HepG2 (cell line): Measurements from ENCODE around the gene SLC16A11. TPM values are rescaled to one million over a fixed set of nuclear protein-coding genes. Genes with fewer than 3 reads are reported as not detected.

Source experiments
- ATAC-seq: fragments of 200-7000 bp; cut with Tn5 transposase; 3 replicates; pipeline ENCODE4 v1.9.1; 2020; ENCODE audit warnings: mild to moderate bottlenecking, moderate library complexity
- BruUV-seq: library from RNA; stranded (reverse); fragments of 400-500 nt; replicated peaks from 2 replicates; lab custom pipeline; 2021; lab: Mats Ljungman, UMichigan
- CTCF ChIA-PET: fragments of 300-600 bp; formaldehyde crosslinking; extraction: SDS; loops from one replicate; lab custom pipeline; 2021; ENCODE audit warnings: low total read pairs, inconsistent platforms, low intra/inter-chr PET ratio; lab: Yijun Ruan, JAX
- POLR2A ChIA-PET: fragments of 350-600 bp; sonication (Branson Sonifier 250); formaldehyde crosslinking; loops from one replicate; lab custom pipeline; 2020; ENCODE audit warnings: antibody characterized with exemption, inconsistent platforms; lab: Yijun Ruan, JAX
- DNase-seq: peaks from one replicate; pipeline ENCODE4 v3.0.0-alpha.2; 2015; ENCODE audit warnings: low spot score
- FAIRE-seq: peaks from 3 replicates; lab custom pipeline; 2011; peaks lifted over from hg19 to GRCh38; lab: Jason Lieb, UNC
- H2AFZ ChIP-seq: one replicate; pipeline ENCODE4 v1.6.1; 2011; ENCODE audit warnings: low read length, inconsistent platforms
- H3K27ac ChIP-seq: fragments of 300-600 bp; 3 replicates; pipeline ENCODE4 v1.8.0; 2011; ENCODE audit warnings: mixed run types, mild to moderate bottlenecking, mixed read lengths, low read length, inconsistent platforms; ENCODE audit not compliant: insufficient read depth; ENCODE audit errors: extremely low read length
- H3K27me3 ChIP-seq, 2 experiments: fragments of 200-600 bp in 1 of 2; 2 replicates in 1 of 2; 3 replicates in 1 of 2; pipeline versions ENCODE4 v1.6.0 to v1.8.0; 2011; ENCODE audit warnings: low read length in 2 of 2, mild to moderate bottlenecking in 2 of 2, moderate library complexity in 2 of 2, inconsistent platforms in 1 of 2; ENCODE audit not compliant: insufficient read depth in 2 of 2, control insufficient read depth in 1 of 2
- H3K36me3 ChIP-seq, 2 experiments: fragments of 200-600 bp in 1 of 2; replicated peaks in 1 of 2; 2 replicates in 1 of 2; 3 replicates in 1 of 2; pipeline versions ENCODE4 v1.5.1 to v1.8.0; 2011; ENCODE audit warnings: low read length in 2 of 2, inconsistent platforms in 1 of 2; ENCODE audit not compliant: insufficient read depth in 2 of 2, control insufficient read depth in 1 of 2
- H3K4me1 ChIP-seq: 2 replicates; pipeline ENCODE4 v1.5.1; 2012; ENCODE audit warnings: low read length, inconsistent platforms; ENCODE audit not compliant: insufficient read depth
- H3K4me2 ChIP-seq: 2 replicates; pipeline ENCODE4 v1.6.0; 2011; ENCODE audit warnings: low read depth, low read length, inconsistent platforms
- H3K4me3 ChIP-seq, 3 experiments: fragments of 200-600 bp in 1 of 3; sonication (generic), shearing (Covaris generic) in 1 of 3; replicated peaks in 1 of 3; 2 replicates each; pipeline ENCODE4 v1.5.1; 2011 to 2016; ENCODE audit warnings: low read length in 3 of 3, inconsistent platforms in 2 of 3, low read depth in 2 of 3, mild to moderate bottlenecking in 2 of 3, control low read depth in 1 of 3, mixed read lengths in 1 of 3; ENCODE audit not compliant: insufficient read depth in 1 of 3
- H3K79me2 ChIP-seq: one replicate; pipeline ENCODE4 v1.6.1; 2011; ENCODE audit warnings: low read length, inconsistent platforms; ENCODE audit not compliant: insufficient read depth
- H3K9ac ChIP-seq: 2 replicates; pipeline ENCODE4 v1.6.0; 2011; ENCODE audit warnings: mild to moderate bottlenecking, low read depth, low read length, inconsistent platforms; ENCODE audit not compliant: insufficient read depth
- H3K9me3 ChIP-seq: 2 replicates; pipeline ENCODE4 v1.5.1; 2012; ENCODE audit warnings: mild to moderate bottlenecking, low read length
- H4K20me1 ChIP-seq: 2 replicates; pipeline ENCODE4 v1.6.0; 2011; ENCODE audit warnings: inconsistent platforms, mild to moderate bottlenecking, low read length, moderate library complexity; ENCODE audit not compliant: insufficient read depth
- EEA1 ChIP-seq: sonication (generic); formaldehyde crosslinking; IDR thresholded peaks from 2 replicates; pipeline ENCODE4 v1.5.1; 2020; ENCODE audit warnings: mild to moderate bottlenecking, missing genetic modification reagents, borderline replicate concordance
- MIER2 ChIP-seq: IDR thresholded peaks from 2 replicates; pipeline ENCODE4 v1.6.1; 2016; ENCODE audit warnings: missing biosample characterization, missing genetic modification reagents
- RFX3 ChIP-seq: IDR thresholded peaks from 2 replicates; pipeline ENCODE4 v1.6.1; 2016; ENCODE audit warnings: missing biosample characterization, missing genetic modification reagents
- SRSF9 ChIP-seq: fragments of 200-400 bp; formaldehyde crosslinking; IDR thresholded peaks from 2 replicates; pipeline ENCODE4 v1.6.1; 2018; ENCODE audit warnings: borderline replicate concordance, mild to moderate bottlenecking, low read depth, low read length; ENCODE audit not compliant: insufficient read depth, poor library complexity, severe bottlenecking
- TBX3 ChIP-seq: fragments of 450-650 bp; IDR thresholded peaks from 2 replicates; pipeline ENCODE4 v1.6.1; 2017; ENCODE audit warnings: antibody characterized with exemption, mild to moderate bottlenecking, inconsistent platforms, borderline replicate concordance
- ZNF138 ChIP-seq: sonication (generic); formaldehyde crosslinking; IDR thresholded peaks from 2 replicates; pipeline ENCODE4 v1.5.0; 2020; ENCODE audit warnings: mild to moderate bottlenecking, low read depth, missing genetic modification reagents
- ZNF274 ChIP-seq: sonication (generic); formaldehyde crosslinking; IDR thresholded peaks from 2 replicates; pipeline ENCODE4 v1.5.1; 2020; ENCODE audit warnings: mild to moderate bottlenecking, missing genetic modification reagents
- ZNF33A ChIP-seq: sonication (generic); formaldehyde crosslinking; IDR thresholded peaks from 2 replicates; pipeline ENCODE4 v1.5.1; 2020; ENCODE audit warnings: missing genetic modification reagents, mild to moderate bottlenecking, moderate library complexity, borderline replicate concordance
- ZNF343 ChIP-seq: sonication (generic); formaldehyde crosslinking; IDR thresholded peaks from 2 replicates; pipeline ENCODE4 v1.4.0; 2020; ENCODE audit warnings: mild to moderate bottlenecking, missing genetic modification reagents
- ZNF564 ChIP-seq: sonication (generic); formaldehyde crosslinking; IDR thresholded peaks from 2 replicates; pipeline ENCODE4 v1.8.1; 2023; ENCODE audit warnings: mild to moderate bottlenecking, missing genetic modification reagents
- WGBS: methylation state at CpG from one replicate; pipeline ENCODE4 v1.1.6; 2017; ENCODE audit warnings: low lambda C conversion rate; 5-methylcytosine and 5-hydroxymethylcytosine counted together
- in situ Hi-C: cut with HindIII; loops from 2 replicates; pipeline ENCODE4 v1.10.0; 2017; ENCODE audit warnings: low pct_unique_long_range_greater_than_20kb; ENCODE audit not compliant: extremely low pct_ligation_motif_present
- intact Hi-C: fragments of 100-400 bp; cut with micrococcal nuclease; formaldehyde crosslinking; loops from one replicate; pipeline ENCODE4 v1.10.0; 2022; ENCODE audit not compliant: unreplicated experiment
- polyA plus RNA-seq, 8 experiments: library from polyadenylated mRNA; depleted of rRNA in 3 of 8; stranded (reverse) in 7 of 8; unstranded in 1 of 8; fragments of >200 nt; fragmentation: Illumina TruSeq in 4 of 8; extraction: Trizol in 4 of 8; gene quantifications; 2 replicates each; pipeline versions ENCODE4 v1.2.1 to v1.2.3, GENCODE V29; 2011 to 2016; ENCODE audit warnings: low read depth in 4 of 8, missing spikeins in 1 of 8, mixed read lengths in 1 of 8; ENCODE audit not compliant: insufficient read depth in 1 of 8
- total RNA-seq, 5 experiments: library from RNA; depleted of rRNA; stranded (reverse); fragments of >200 nt; fragmentation: Illumina TruSeq; extraction: Trizol; gene quantifications; 2 replicates each; pipeline ENCODE4 v1.2.3, GENCODE V29; 2016; ENCODE audit warnings: low read depth in 1 of 5
- TF ChIP-seq, protein P1 (sequence below), 2 experiments: IDR thresholded peaks; 2 replicates each; pipeline ENCODE4 v1.6.1; 2011 to 2012; ENCODE audit warnings: low read length in 2 of 2, borderline replicate concordance in 1 of 2, low read depth in 1 of 2, mild to moderate bottlenecking in 1 of 2, moderate library complexity in 1 of 2

The SLC16A11 gene
- total and polyA plus RNA-seq, 2 of the 13 experiments (the other 11 are each of a cell fraction or from before 2014, with no cell fraction given): not detected

DNA sequence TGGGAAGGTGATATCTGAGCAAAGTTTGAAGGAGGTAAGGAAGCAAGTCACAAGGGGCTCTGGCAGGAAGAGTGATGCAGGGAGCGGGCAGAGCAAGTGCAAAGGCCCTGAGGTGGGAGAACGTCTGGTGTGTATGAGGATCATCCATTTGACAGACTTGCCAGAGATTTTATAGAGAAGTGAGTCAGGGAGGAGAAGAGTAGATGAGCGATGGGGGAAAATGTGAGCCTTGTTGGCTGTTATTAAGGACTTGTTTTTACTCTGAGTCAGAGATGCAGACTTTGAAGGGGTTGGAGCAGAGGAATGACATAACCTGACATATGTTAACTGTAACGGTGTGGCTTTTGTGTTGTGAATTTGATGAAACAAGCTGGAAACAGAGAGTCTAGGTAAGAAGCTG is 39.7 kb upstream of the SLC16A11 start (continued):
- TF ChIP-seq TBX3 (no peak), ZNF343 (no peak), ZNF33A (no peak), ZNF564 (CRISPR knock-in tag) (no peak), EEA1 (no peak), SRSF9 (no peak), ZNF274 (CRISPR knock-in tag) (no peak), ZNF138 (CRISPR knock-in tag) (no peak)

DNA sequence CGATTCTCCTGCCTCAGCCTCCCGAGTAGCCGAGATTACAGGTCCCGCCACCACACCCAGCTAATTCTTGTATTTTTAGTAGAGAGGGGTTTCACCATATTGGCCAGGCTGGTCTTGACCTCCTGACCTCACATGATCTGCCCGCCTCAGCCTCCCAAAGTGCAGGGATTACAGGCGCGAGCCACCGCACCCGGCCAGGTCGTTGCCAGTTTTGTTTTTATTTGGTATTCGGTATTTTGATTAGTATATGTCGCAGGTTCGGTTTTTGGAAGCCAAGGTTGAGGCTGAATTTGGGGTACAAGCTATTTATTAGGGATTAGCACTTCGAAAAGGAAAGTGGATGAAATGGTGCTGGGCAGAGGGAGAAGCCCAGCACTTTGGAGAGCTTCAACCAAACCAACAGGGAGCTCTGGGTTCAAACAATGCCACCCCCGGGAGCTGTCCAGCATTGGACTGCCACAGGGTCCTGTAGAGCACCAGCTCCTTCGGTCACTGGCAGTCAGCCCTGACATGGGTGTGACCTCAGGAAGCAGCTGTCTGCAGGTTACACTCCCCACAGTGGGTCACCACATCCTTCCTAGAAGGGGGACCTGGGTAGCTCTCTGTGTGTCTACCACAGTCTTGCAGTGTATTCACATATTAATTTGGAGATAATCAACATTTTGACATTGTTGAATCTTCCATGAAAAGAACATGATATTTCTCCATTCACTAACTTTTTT is 37.6 kb upstream of the SLC16A11 start:
- no peak for FAIRE-seq
- no peak for DNase-seq
- BruUV-seq: no TSS peak

More for the DNA sequence above, 37.6 kb upstream of the SLC16A11 start:
- Histone ChIP-seq H2AFZ (no peak overlapping the region), H3K9ac (no peak overlapping the region), H3K9me3 (no peaks in the 10 kb centered on the region), H4K20me1 (no peaks in the 10 kb centered on the region), H3K79me2 (no peaks in the 10 kb centered on the region), H3K4me2 (no peak overlapping the region), H3K27me3 (peaks cover 0 to 2% of the 10 kb centered on the region in 2 experiments; a peak in 3 of 5 replicates), H3K27ac (no peak overlapping the region), H3K4me3 (no peak overlapping the region), H3K4me1 (peaks cover 14% of the 10 kb centered on the region)
- in situ Hi-C loops: no loop called here
- intact Hi-C loops: no loop called here
- ChIA-PET POLR2A (interaction anchor here (0.8 to 1.1 kb wide), 2 partner anchors 33 to 52 kb away, joined by 4 read pairs; partner anchors contain the start of gene ASGR2), CTCF (no interaction called here)
- WGBS: 81% methylated on average over 14 of the region's 16 CpGs
- ATAC-seq: peak; percentile 27; the same call in 1 of the 3 replicates
- no peak for TF ChIP-seq RFX3 (CRISPR knock-in tag)
- TF ChIP-seq, protein P1, sequence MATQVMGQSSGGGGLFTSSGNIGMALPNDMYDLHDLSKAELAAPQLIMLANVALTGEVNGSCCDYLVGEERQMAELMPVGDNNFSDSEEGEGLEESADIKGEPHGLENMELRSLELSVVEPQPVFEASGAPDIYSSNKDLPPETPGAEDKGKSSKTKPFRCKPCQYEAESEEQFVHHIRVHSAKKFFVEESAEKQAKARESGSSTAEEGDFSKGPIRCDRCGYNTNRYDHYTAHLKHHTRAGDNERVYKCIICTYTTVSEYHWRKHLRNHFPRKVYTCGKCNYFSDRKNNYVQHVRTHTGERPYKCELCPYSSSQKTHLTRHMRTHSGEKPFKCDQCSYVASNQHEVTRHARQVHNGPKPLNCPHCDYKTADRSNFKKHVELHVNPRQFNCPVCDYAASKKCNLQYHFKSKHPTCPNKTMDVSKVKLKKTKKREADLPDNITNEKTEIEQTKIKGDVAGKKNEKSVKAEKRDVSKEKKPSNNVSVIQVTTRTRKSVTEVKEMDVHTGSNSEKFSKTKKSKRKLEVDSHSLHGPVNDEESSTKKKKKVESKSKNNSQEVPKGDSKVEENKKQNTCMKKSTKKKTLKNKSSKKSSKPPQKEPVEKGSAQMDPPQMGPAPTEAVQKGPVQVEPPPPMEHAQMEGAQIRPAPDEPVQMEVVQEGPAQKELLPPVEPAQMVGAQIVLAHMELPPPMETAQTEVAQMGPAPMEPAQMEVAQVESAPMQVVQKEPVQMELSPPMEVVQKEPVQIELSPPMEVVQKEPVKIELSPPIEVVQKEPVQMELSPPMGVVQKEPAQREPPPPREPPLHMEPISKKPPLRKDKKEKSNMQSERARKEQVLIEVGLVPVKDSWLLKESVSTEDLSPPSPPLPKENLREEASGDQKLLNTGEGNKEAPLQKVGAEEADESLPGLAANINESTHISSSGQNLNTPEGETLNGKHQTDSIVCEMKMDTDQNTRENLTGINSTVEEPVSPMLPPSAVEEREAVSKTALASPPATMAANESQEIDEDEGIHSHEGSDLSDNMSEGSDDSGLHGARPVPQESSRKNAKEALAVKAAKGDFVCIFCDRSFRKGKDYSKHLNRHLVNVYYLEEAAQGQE (IDR thresholded peaks at IDR 0.05; ENCODE audit: borderline replicate concordance in 1 of 2, low read depth in 1 of 2, low read length in 2 of 2): peak; percentile 49 to 90
- TF ChIP-seq MIER2 (CRISPR knock-in tag): peak; percentile 89
- TF ChIP-seq, all 625 proteins: peak for 2
- H3K36me3 ChIP-seq: no peaks in the 10 kb centered on the region
